Body of pancreas (tissue), 4 donors: ENCODE results near the gene KATNAL2. TPM values are rescaled to one million over a fixed set of nuclear protein-coding genes. Genes with fewer than 3 reads are reported as not detected.
"Not testable (repeated sequence)": the region's sequence is repeated elsewhere in the genome, so short reads cannot be mapped to it uniquely, and the experiment has no call there.

Experiments used
- ATAC-seq: fragments of 150-250 bp; one replicate; pipeline ENCODE4 v1.9.1; 2016
- DNase-seq, 4 donors: peaks; one replicate each; pipeline ENCODE4 v3.0.0-alpha.2; 2019
- H3K27ac ChIP-seq, 4 donors: fragments of 200-600 bp; sonication (generic); 1 replicate in 3 of 4; 2 replicates in 1 of 4; pipeline versions ENCODE4 v1.5.1 to v1.6.1; 2016 to 2019; ENCODE audit warnings: mild to moderate bottlenecking in 1 of 4, mixed read lengths in 1 of 4, moderate library complexity in 1 of 4
- H3K27me3 ChIP-seq, 2 donors: fragments of 200-600 bp; sonication (generic); one replicate each; pipeline ENCODE4 v1.6.0; 2016; ENCODE audit warnings: mild to moderate bottlenecking in 1 of 2
- H3K36me3 ChIP-seq, 2 donors: fragments of 200-600 bp; sonication (generic); replicated peaks in 1 of 2; 2 replicates each; pipeline ENCODE4 v1.5.1; 2016; ENCODE audit warnings: low read depth in 2 of 2; ENCODE audit not compliant: insufficient read depth in 1 of 2
- H3K4me1 ChIP-seq: fragments of 200-600 bp; sonication (generic); one replicate; pipeline ENCODE4 v1.6.0; 2016
- H3K4me3 ChIP-seq, 2 donors: fragments of 200-600 bp; sonication (generic); 1 replicate in 1 of 2; 2 replicates in 1 of 2; pipeline ENCODE4 v1.5.1; 2016 to 2019
- H3K9me3 ChIP-seq, 3 donors: fragments of 200-600 bp; sonication (generic); 1 replicate in 2 of 3; 2 replicates in 1 of 3; pipeline ENCODE4 v1.5.1; 2016
- CTCF ChIP-seq, 7 experiments: fragments of 450-650 bp in 4 of 7; fragments of 200-600 bp in 3 of 7; sonication (generic) in 3 of 7; IDR thresholded peaks; one replicate each; pipeline ENCODE4 v1.5.1; 2016 to 2019; ENCODE audit warnings: antibody characterized with exemption in 7 of 7
- POLR2A ChIP-seq, 3 donors: fragments of 450-650 bp; IDR thresholded peaks; one replicate each; pipeline ENCODE4 v1.6.1; 2016; ENCODE audit warnings: antibody characterized with exemption in 3 of 3, mild to moderate bottlenecking in 2 of 3
- WGBS, 2 donors: methylation state at CpG; one replicate each; pipeline ENCODE4 v1.1.5; 2017; 5-methylcytosine and 5-hydroxymethylcytosine counted together
- intact Hi-C: fragments of 100-400 bp; cut with DNase I; formaldehyde crosslinking; loops from one replicate; pipeline ENCODE4 v1.15.1; 2023
- total RNA-seq, 2 donors: library from RNA; depleted of rRNA; stranded (reverse); fragments of >200 nt; gene quantifications; one replicate each; pipeline ENCODE4 v1.1.0, GENCODE V29; 2016

Gene KATNAL2
- total RNA-seq, 2 donors from 2014 or later = 1.8 to 12.2 TPM

GRCh38 chr18:46946656-46947282 is 29.4 kb downstream of the KATNAL2 start:
- Histone ChIP-seq H3K9me3 (no peaks in the 10 kb centered on the region), H3K36me3 (no peaks in the 10 kb centered on the region), H3K4me1 (peaks cover 4% of the 10 kb centered on the region), H3K4me3 (peak overlapping the region in 1 of 2 donors; percentile 17), H3K27me3 (no peaks in the 10 kb centered on the region), H3K27ac (no peak overlapping the region)
- ATAC-seq (peak; percentile 96), DNase-seq (peak; percentile 78 to 89 (median 86))
- intact Hi-C loops = no loop called here
- WGBS, 2 donors = 11 to 29% methylated on average over 31 to 32 of the region's 32 CpGs
- TF ChIP-seq POLR2A (IDR thresholded peaks at IDR 0.05) (no peak), CTCF (IDR thresholded peaks at IDR 0.05) (no peak)

GRCh38 chr18:46950064-46950656 is 32.8 kb downstream of the KATNAL2 start:
- intact Hi-C loops = no loop called here
- WGBS, 2 donors = 52 to 58% methylated on average over 5 of the region's 5 CpGs
- Histone ChIP-seq H3K27me3 (no peaks in the 10 kb centered on the region), H3K27ac (no peak overlapping the region), H3K36me3 (no peaks in the 10 kb centered on the region), H3K4me3 (no peak overlapping the region), H3K9me3 (no peaks in the 10 kb centered on the region), H3K4me1 (peaks cover 4% of the 10 kb centered on the region)
- DNase-seq = no peak
- no peak for ATAC-seq
- TF ChIP-seq POLR2A (IDR thresholded peaks at IDR 0.05) (no peak), CTCF (IDR thresholded peaks at IDR 0.05) (peak in 3 of 7 experiments; percentile 11 to 23 (median 19))

GRCh38 chr18:46953195-46953594 is 35.8 kb downstream of the KATNAL2 start:
- TF ChIP-seq CTCF (IDR thresholded peaks at IDR 0.05) = no peak
- no peak for TF ChIP-seq POLR2A (IDR thresholded peaks at IDR 0.05)
- ATAC-seq = no peak
- H3K27ac ChIP-seq = no peak overlapping the region
- intact Hi-C loops = no loop called here
- no peak overlapping the region for H3K4me3 ChIP-seq
- no peaks in the 10 kb centered on the region for H3K27me3 ChIP-seq
- no peaks in the 10 kb centered on the region for H3K4me1 ChIP-seq
- DNase-seq = no peak
- WGBS, 2 donors = 57 to 64% methylated on average over 5 of the region's 5 CpGs
- no peaks in the 10 kb centered on the region for H3K9me3 ChIP-seq
- H3K36me3 ChIP-seq = no peaks in the 10 kb centered on the region

- no peak for TF ChIP-seq CTCF (IDR thresholded peaks at IDR 0.05)
- TF ChIP-seq POLR2A (IDR thresholded peaks at IDR 0.05) = no peak
- Histone ChIP-seq H3K36me3 (no peaks in the 10 kb centered on the region), H3K4me1 (no peaks in the 10 kb centered on the region), H3K27ac (no peak overlapping the region), H3K27me3 (no peaks in the 10 kb centered on the region), H3K4me3 (no peak overlapping the region), H3K9me3 (no peaks in the 10 kb centered on the region)
- DNase-seq (no peak), ATAC-seq (no peak)
- intact Hi-C loops = no loop called here
- WGBS, 2 donors = 85 to 97% methylated on average over 4 of the region's 4 CpGs
Observed at GRCh38 chr18:46958209-46958608, 40.8 kb downstream of the KATNAL2 start.

- H3K36me3 ChIP-seq, H3K4me3 ChIP-seq, DNase-seq, H3K27ac ChIP-seq, H3K9me3 ChIP-seq, H3K4me1 ChIP-seq, intact Hi-C loops, H3K27me3 ChIP-seq: not testable (repeated sequence)
- peak; percentile 33 for ATAC-seq
- no CpG with 5 or more reads among the region's 79 CpGs for WGBS, 2 donors
Observed at GRCh38 chr18:46963656-46964578, 46.5 kb downstream of the KATNAL2 start.

- H3K4me1 ChIP-seq, DNase-seq, H3K9me3 ChIP-seq, H3K36me3 ChIP-seq, H3K27ac ChIP-seq, intact Hi-C loops, H3K4me3 ChIP-seq, H3K27me3 ChIP-seq: not testable (repeated sequence)
- ATAC-seq = peak; percentile 5
- 83% methylated on average over 8 of the region's 31 CpGs; no CpG with 5 or more reads in 1 of the 2 donors for WGBS, 2 donors
Observed at GRCh38 chr18:46964579-46965293, 47.3 kb downstream of the KATNAL2 start.

- H3K4me1 ChIP-seq, H3K27me3 ChIP-seq, ATAC-seq, intact Hi-C loops, H3K36me3 ChIP-seq, H3K27ac ChIP-seq, H3K4me3 ChIP-seq, H3K9me3 ChIP-seq, DNase-seq: not testable (repeated sequence)
- 100% methylated on average over 1 of the region's 10 CpGs; no CpG with 5 or more reads in 1 of the 2 donors for WGBS, 2 donors
Observed at GRCh38 chr18:46966266-46966665, 48.9 kb downstream of the KATNAL2 start.
